ENCODE results near the gene ARL5C. TPM values are rescaled to one million over a fixed set of nuclear protein-coding genes. Genes with fewer than 3 reads are reported as not detected.

ARL5C gene
- total RNA-seq, 2 experiments from 2014 or later = not detected

DNA sequence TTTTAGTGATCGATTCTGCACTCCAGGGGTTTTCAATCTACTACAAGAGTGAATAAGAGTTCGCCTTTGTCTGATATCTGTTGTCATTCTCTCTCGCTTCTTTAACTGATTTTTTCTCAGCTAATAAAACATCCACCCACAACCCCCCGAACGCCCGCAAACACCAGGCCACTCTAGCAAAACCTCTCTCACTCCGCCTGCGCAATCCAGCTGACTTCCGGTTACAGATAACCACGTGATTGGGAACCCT lies 33.8 kb upstream of the ARL5C start:
- peak overlapping the region; percentile 90 for H3K4me3 Mint-ChIP-seq
- TF ChIP-seq CTCF (IDR thresholded peaks at IDR 0.05) = no peak
- POLR2A ChIA-PET = interaction anchor here (0.9 to 3.9 kb wide), 27 partner anchors 8 to 472 kb away, joined by 3 to 35 read pairs (median 4); partner anchors contain the start of genes ARL5C, CDK12, CWC25 and LASP1
- intact Hi-C loops (cut with micrococcal nuclease) = loop anchor here (10.0 kb wide), 1 partner anchor 205 kb away; the partner anchor contains the start of gene FBXL20
- H3K9me3 Mint-ChIP-seq = no peaks in the 10 kb centered on the region
- DNase-seq = peak; percentile 98
- peaks cover 48% of the 10 kb centered on the region for H3K36me3 Mint-ChIP-seq (ENCODE audit: low read depth)
- ATAC-seq = peak; percentile 64
- H3K27me3 Mint-ChIP-seq = no peaks in the 10 kb centered on the region
- peaks cover 53% of the 10 kb centered on the region for H3K4me1 Mint-ChIP-seq (ENCODE audit: low read depth)
- CTCF ChIA-PET = interaction anchor here (1.1 to 27.4 kb wide), 7 partner anchors 9 to 217 kb away, joined by 4 to 516 read pairs (median 9); no protein-coding TSS in a partner anchor
- H3K27ac Mint-ChIP-seq = peak overlapping the region; percentile 99

DNA sequence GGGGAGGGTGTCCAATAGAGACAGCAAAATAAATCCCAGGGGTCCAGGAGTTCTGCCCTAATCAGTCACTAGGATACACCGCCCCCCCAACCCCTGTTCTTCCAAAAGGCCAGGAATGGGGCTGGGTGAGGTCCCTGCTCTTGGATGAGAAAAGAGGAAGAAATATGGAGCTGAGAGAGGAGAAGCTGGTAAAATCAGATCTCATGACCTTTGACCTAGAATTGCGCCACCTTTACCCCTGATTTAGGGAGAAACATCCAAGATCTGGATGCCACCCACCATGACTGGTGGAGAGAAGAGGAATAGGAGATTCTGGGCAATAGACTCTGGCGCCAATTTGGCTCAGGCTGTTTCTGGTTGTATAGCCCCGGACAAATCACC lies 32.2 kb upstream of the ARL5C start:
- no peaks in the 10 kb centered on the region for H3K27me3 Mint-ChIP-seq
- no peak for TF ChIP-seq CTCF (IDR thresholded peaks at IDR 0.05)
- peak overlapping the region; percentile 90 for H3K4me3 Mint-ChIP-seq
- peak overlapping the region; percentile 99 for H3K27ac Mint-ChIP-seq
- POLR2A ChIA-PET = no interaction called here
- ATAC-seq = no peak
- peaks cover 45% of the 10 kb centered on the region for H3K4me1 Mint-ChIP-seq (ENCODE audit: low read depth)
- CTCF ChIA-PET = interaction anchor here (2.0 to 27.4 kb wide), 4 partner anchors 23 to 46 kb away, joined by 6 to 516 read pairs (median 18); no protein-coding TSS in a partner anchor
- H3K36me3 Mint-ChIP-seq (ENCODE audit: low read depth) = peaks cover 32% of the 10 kb centered on the region
- no peak for DNase-seq
- intact Hi-C loops (cut with micrococcal nuclease) = no loop called here
- no peaks in the 10 kb centered on the region for H3K9me3 Mint-ChIP-seq

GRCh38 chr17:39197380-39198185 lies 31.6 kb upstream of the ARL5C start, which contains the start of gene CACNB1:
TSS of gene CACNB1 (minus strand) at chr17:39197669. CDS start at chr17:39197495, 174 bp downstream.
- ChIA-PET CTCF (interaction anchor here (2.1 to 27.4 kb wide), 5 partner anchors 9 to 215 kb away, joined by 7 to 516 read pairs (median 17); no protein-coding TSS in a partner anchor), POLR2A (no interaction called here)
- Mint-ChIP-seq H3K4me1 (ENCODE audit: low read depth) (peaks cover 42% of the 10 kb centered on the region), H3K36me3 (ENCODE audit: low read depth) (peaks cover 28% of the 10 kb centered on the region), H3K27me3 (no peaks in the 10 kb centered on the region), H3K4me3 (peak within 1 kb of the TSS; percentile 90), H3K27ac (peak within 1 kb of the TSS; percentile 99), H3K9me3 (no peaks in the 10 kb centered on the region)
- intact Hi-C loops (cut with micrococcal nuclease) = no loop called here
- DNase-seq (peak; percentile 79), ATAC-seq (peak; percentile 65)
- TF ChIP-seq CTCF (IDR thresholded peaks at IDR 0.05) = no peak

DNA sequence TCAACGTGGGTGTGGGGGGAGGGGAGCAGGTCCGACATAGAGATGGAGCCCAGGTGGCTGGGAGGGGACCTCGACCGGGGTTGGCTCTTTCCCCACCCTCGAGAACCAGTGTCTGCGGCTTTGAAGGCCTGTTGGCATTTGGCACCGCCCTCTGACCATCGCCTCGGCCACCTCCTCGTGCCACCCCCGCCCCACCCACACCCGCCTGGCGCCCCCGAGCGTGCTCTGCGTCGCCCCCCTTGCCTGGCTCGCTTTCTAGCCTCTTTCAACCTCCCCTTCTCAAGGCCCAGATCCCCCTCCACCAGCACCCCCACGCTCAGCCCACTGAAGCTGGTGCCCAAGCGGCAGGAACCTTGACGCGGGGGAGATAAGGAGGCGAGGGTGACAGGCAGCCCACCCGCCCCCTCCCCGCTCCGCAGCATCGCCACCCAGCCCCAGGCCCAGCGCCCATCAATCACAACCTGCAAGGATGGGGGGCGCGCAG lies 30.9 kb upstream of the ARL5C start:
- Mint-ChIP-seq H3K27me3 (no peaks in the 10 kb centered on the region), H3K4me3 (peak overlapping the region; percentile 90), H3K4me1 (ENCODE audit: low read depth) (peaks cover 34% of the 10 kb centered on the region), H3K27ac (peak overlapping the region; percentile 74), H3K36me3 (ENCODE audit: low read depth) (peaks cover 25% of the 10 kb centered on the region), H3K9me3 (no peaks in the 10 kb centered on the region)
- POLR2A ChIA-PET = interaction anchor here (2.0 kb wide), 1 partner anchor 9 kb away, joined by 4 read pairs; no protein-coding TSS in a partner anchor
- ATAC-seq = no peak
- TF ChIP-seq CTCF (IDR thresholded peaks at IDR 0.05) = no peak
- intact Hi-C loops (cut with micrococcal nuclease) = no loop called here
- CTCF ChIA-PET = interaction anchor here (1.0 to 3.9 kb wide), 8 partner anchors 10 to 214 kb away, joined by 3 to 20 read pairs (median 8); partner anchors contain the start of gene ARL5C
- DNase-seq = peak; percentile 35
